HG03045 (cell line): ENCODE results near the gene MMP28.
"Not testable (repeated sequence)": the region's sequence is repeated elsewhere in the genome, so short reads cannot be mapped to it uniquely, and the experiment has no call there.

Experiments used
- ATAC-seq: cut with Tn5 transposase; IDR thresholded peaks from one replicate; pipeline ENCODE4 v1.9.1; 2021; ENCODE audit warnings: mild to moderate bottlenecking, moderate library complexity; ENCODE audit not compliant: unreplicated experiment

Gene MMP28

GRCh38 chr17:35766903-35767510 lies 28.4 kb downstream of the MMP28 start:
- no peak for ATAC-seq

- no peak for ATAC-seq
Measured at GRCh38 chr17:35766489-35766877, 29.0 kb downstream of the MMP28 start.

- no peak for ATAC-seq
Measured at GRCh38 chr17:35765756-35766488, 29.5 kb downstream of the MMP28 start.

- ATAC-seq: no peak
Measured at GRCh38 chr17:35765086-35765710, 30.2 kb downstream of the MMP28 start.

- ATAC-seq: peak; percentile 86
Measured at GRCh38 chr17:35764123-35764991, 31.1 kb downstream of the MMP28 start.

- ATAC-seq: no peak
Measured at GRCh38 chr17:35763767-35764122, 31.7 kb downstream of the MMP28 start.

- no peak for ATAC-seq
Measured at GRCh38 chr17:35761601-35762000, 33.8 kb downstream of the MMP28 start.

GRCh38 chr17:35760587-35760986 lies 34.9 kb downstream of the MMP28 start, which contains the start of gene C17orf50:
Gene C17orf50 (plus strand): TSS chr17:35760887. CDS start chr17:35760942, 55 bp downstream.
- ATAC-seq: no peak

- ATAC-seq: no peak
Measured at GRCh38 chr17:35757243-35757642, 38.2 kb downstream of the MMP28 start.

- no peak for ATAC-seq
Measured at GRCh38 chr17:35752945-35753764, 42.3 kb downstream of the MMP28 start, which contains the start of gene GAS2L2. Gene GAS2L2 (minus strand): TSS chr17:35753239. CDS start chr17:35752850, 389 bp downstream.

- ATAC-seq: no peak
Measured at GRCh38 chr17:35752471-35752870, 43.0 kb downstream of the MMP28 start.

- ATAC-seq: not testable (repeated sequence)
Measured at GRCh38 chr17:35751541-35751940, 43.9 kb downstream of the MMP28 start.

- no peak for ATAC-seq
Measured at GRCh38 chr17:35750526-35751395, 44.7 kb downstream of the MMP28 start.

- ATAC-seq: no peak
Measured at GRCh38 chr17:35749560-35750412, 45.7 kb downstream of the MMP28 start.

GRCh38 chr17:35748979-35749378 lies 46.5 kb downstream of the MMP28 start:
- no peak for ATAC-seq

GRCh38 chr17:35748341-35748841 lies 47.0 kb downstream of the MMP28 start:
- ATAC-seq: no peak

- ATAC-seq: no peak
Measured at GRCh38 chr17:35747540-35748017, 47.9 kb downstream of the MMP28 start.

GRCh38 chr17:35745749-35746320 lies 49.6 kb downstream of the MMP28 start:
- ATAC-seq: no peak
